Caco-2 (cell line): ENCODE data around the gene DLG2. TPM values are rescaled to one million over a fixed set of nuclear protein-coding genes. Genes with fewer than 3 reads are reported as not detected.

ENCODE experiments used
- BruUV-seq: library from RNA; stranded (reverse); fragments of 400-500 nt; replicated peaks from 2 replicates; lab custom pipeline; 2021; lab: Mats Ljungman, UMichigan
- CTCF ChIA-PET: fragments of 300-600 bp; sonication (Branson Sonifier 250); formaldehyde crosslinking; loops from one replicate; lab custom pipeline; 2022; ENCODE audit warnings: antibody characterized with exemption; lab: Charles Lee
- POLR2A ChIA-PET: fragments of 300-600 bp; sonication (Branson Sonifier 250); formaldehyde crosslinking; loops from one replicate; lab custom pipeline; 2022; ENCODE audit warnings: antibody characterized with exemption; lab: Charles Lee
- DNase-seq, 2 experiments: peaks; one replicate each; pipeline versions ENCODE4 v3.0.0 to v3.0.0-alpha.2; 2020 to 2022
- H3K27me3 ChIP-seq: replicated peaks from 2 replicates; pipeline ENCODE4 v1.6.0; 2011; ENCODE audit warnings: low read length; ENCODE audit not compliant: control insufficient read depth, insufficient read depth
- H3K36me3 ChIP-seq: 2 replicates; pipeline ENCODE4 v1.5.1; 2011; ENCODE audit warnings: low read length; ENCODE audit not compliant: control insufficient read depth, insufficient read depth
- H3K4me1 ChIP-seq: fragments of 250-450 bp; sonication (Bioruptor Pico); 2 replicates; pipeline ENCODE4 v1.5.1; 2020; ENCODE audit warnings: mild to moderate bottlenecking
- H3K4me3 ChIP-seq: 2 replicates; pipeline ENCODE4 v1.5.1; 2011; ENCODE audit warnings: low read depth, mild to moderate bottlenecking, control low read depth, low read length
- H3K9me3 ChIP-seq: fragments of 250-450 bp; sonication (Bioruptor Pico); 2 replicates; pipeline ENCODE4 v1.5.1; 2020; ENCODE audit warnings: mild to moderate bottlenecking, moderate library complexity
- H3K27ac Mint-ChIP-seq: one replicate; pipeline ENCODE4 v1.8.0; 2022; ENCODE audit warnings: mixed read lengths; ENCODE audit not compliant: unreplicated experiment
- H3K27me3 Mint-ChIP-seq: one replicate; pipeline ENCODE4 v1.8.0; 2022; ENCODE audit warnings: mixed read lengths; ENCODE audit not compliant: insufficient read depth, unreplicated experiment
- H3K36me3 Mint-ChIP-seq: one replicate; pipeline ENCODE4 v1.8.0; 2022; ENCODE audit warnings: mild to moderate bottlenecking, mixed read lengths; ENCODE audit not compliant: insufficient read depth, unreplicated experiment
- H3K4me1 Mint-ChIP-seq: one replicate; pipeline ENCODE4 v1.8.0; 2022; ENCODE audit warnings: low read depth, mixed read lengths; ENCODE audit not compliant: unreplicated experiment
- H3K4me3 Mint-ChIP-seq: one replicate; pipeline ENCODE4 v1.8.0; 2022; ENCODE audit warnings: mild to moderate bottlenecking, moderate library complexity, mixed read lengths; ENCODE audit not compliant: unreplicated experiment
- H3K9me3 Mint-ChIP-seq: one replicate; pipeline ENCODE4 v1.8.0; 2022; ENCODE audit warnings: mixed read lengths; ENCODE audit not compliant: unreplicated experiment
- CTCF ChIP-seq, 2 experiments: fragments of 200-600 bp in 1 of 2; IDR thresholded peaks; 1 replicate in 1 of 2; 2 replicates in 1 of 2; pipeline versions ENCODE4 v1.5.1 to v1.8.0; 2011 to 2022; ENCODE audit warnings: antibody characterized with exemption in 1 of 2, control low read depth in 1 of 2, inconsistent platforms in 1 of 2, low read depth in 1 of 2, low read length in 1 of 2, mild to moderate bottlenecking in 1 of 2, moderate library complexity in 1 of 2; ENCODE audit not compliant: insufficient read depth in 1 of 2, severe bottlenecking in 1 of 2, unreplicated experiment in 1 of 2
- intact Hi-C: fragments of 100-400 bp; cut with micrococcal nuclease; formaldehyde crosslinking; loops from one replicate; pipeline ENCODE4 v1.10.0; 2022; ENCODE audit not compliant: unreplicated experiment
- total RNA-seq: library from RNA; stranded (reverse); gene quantifications from 2 replicates; pipeline ENCODE4 v1.2.3, GENCODE V29; 2022

The DLG2 gene
- total RNA-seq, 1 experiment from 2014 or later = 21.6 TPM

GRCh38 chr11:84580428-84580827, 1046.7 kb downstream of the DLG2 start:
- Histone ChIP-seq H3K36me3 (no peaks in the 10 kb centered on the region), H3K27me3 (no peaks in the 10 kb centered on the region), H3K4me3 (peak overlapping the region; percentile 9; the same call in 1 of the 2 replicates), H3K9me3 (no peaks in the 10 kb centered on the region), H3K4me1 (peaks cover 9% of the 10 kb centered on the region)
- Mint-ChIP-seq H3K27ac (no peak overlapping the region), H3K4me1 (peaks cover 5% of the 10 kb centered on the region), H3K36me3 (no peaks in the 10 kb centered on the region), H3K27me3 (no peaks in the 10 kb centered on the region), H3K4me3 (peak overlapping the region; percentile 10), H3K9me3 (no peaks in the 10 kb centered on the region)
- intact Hi-C loops = loop anchor here (2.0 kb wide), 1 partner anchor 16 kb away; no protein-coding TSS in a partner anchor
- ChIA-PET CTCF (interaction anchor here (0.6 kb wide), 1 partner anchor 1046 kb away, joined by 3 read pairs; no protein-coding TSS in a partner anchor), POLR2A (no interaction called here)
- TF ChIP-seq CTCF (IDR thresholded peaks at IDR 0.05; ENCODE audit: insufficient read depth in 1 of 2, low read depth in 1 of 2, low read length in 1 of 2, severe bottlenecking in 1 of 2, unreplicated experiment in 1 of 2) = no peak
- DNase-seq = no peak
- no TSS peak for BruUV-seq

GRCh38 chr11:84573868-84574267, 1053.3 kb downstream of the DLG2 start:
- Mint-ChIP-seq H3K27ac (no peak overlapping the region), H3K4me1 (no peaks in the 10 kb centered on the region), H3K27me3 (peaks cover 3% of the 10 kb centered on the region), H3K9me3 (no peaks in the 10 kb centered on the region), H3K36me3 (no peaks in the 10 kb centered on the region), H3K4me3 (no peak overlapping the region)
- Histone ChIP-seq H3K4me1 (no peaks in the 10 kb centered on the region), H3K9me3 (no peaks in the 10 kb centered on the region), H3K4me3 (no peak overlapping the region), H3K27me3 (no peaks in the 10 kb centered on the region; the same call in 1 of the 2 replicates), H3K36me3 (no peaks in the 10 kb centered on the region)
- TF ChIP-seq CTCF (IDR thresholded peaks at IDR 0.05; ENCODE audit: insufficient read depth in 1 of 2, low read depth in 1 of 2, low read length in 1 of 2, severe bottlenecking in 1 of 2, unreplicated experiment in 1 of 2) = no peak
- no peak for DNase-seq
- ChIA-PET POLR2A (no interaction called here), CTCF (no interaction called here)
- intact Hi-C loops = no loop called here
- BruUV-seq = no TSS peak

- ChIA-PET CTCF (interaction anchor here (1.2 kb wide), 1 partner anchor 8 kb away, joined by 3 read pairs; no protein-coding TSS in a partner anchor), POLR2A (no interaction called here)
- peaks cover 10% of the 10 kb centered on the region for H3K4me1 Mint-ChIP-seq
- H3K9me3 Mint-ChIP-seq = no peaks in the 10 kb centered on the region
- Histone ChIP-seq H3K9me3 (no peaks in the 10 kb centered on the region), H3K4me3 (no peak overlapping the region), H3K27me3 (no peaks in the 10 kb centered on the region), H3K36me3 (no peaks in the 10 kb centered on the region), H3K4me1 (peaks cover 9% of the 10 kb centered on the region)
- TF ChIP-seq CTCF (IDR thresholded peaks at IDR 0.05; ENCODE audit: insufficient read depth in 1 of 2, low read depth in 1 of 2, low read length in 1 of 2, severe bottlenecking in 1 of 2, unreplicated experiment in 1 of 2) = no peak
- H3K27me3 Mint-ChIP-seq = peaks cover 3% of the 10 kb centered on the region
- H3K4me3 Mint-ChIP-seq = no peak overlapping the region
- no TSS peak for BruUV-seq
- intact Hi-C loops = no loop called here
- no peak for DNase-seq
- no peak overlapping the region for H3K27ac Mint-ChIP-seq
- no peaks in the 10 kb centered on the region for H3K36me3 Mint-ChIP-seq
Observed at GRCh38 chr11:84566671-84567070, 1060.5 kb downstream of the DLG2 start.
